Hepatocyte (in vitro differentiated cells): ENCODE measurements around the gene LSS. TPM values are rescaled to one million over a fixed set of nuclear protein-coding genes. Genes with fewer than 3 reads are reported as not detected.
A peak's percentile ranks its signal among the peaks of the same experiment; 100 is the strongest.
"Not testable (repeated sequence)": the region's sequence is repeated elsewhere in the genome, so short reads cannot be mapped to it uniquely, and the experiment has no call there.

Experiments used
- DNase-seq: peaks from one replicate; pipeline ENCODE4 v3.0.0-alpha.2; 2016; ENCODE audit warnings: low spot score
- H2AFZ ChIP-seq: fragments of 200-600 bp; sonication (generic); 2 replicates; pipeline ENCODE4 v1.6.0; 2016; ENCODE audit warnings: antibody characterized with exemption, mild to moderate bottlenecking
- H3K27ac ChIP-seq: fragments of 200-600 bp; sonication (generic); 2 replicates; pipeline ENCODE4 v1.5.1; 2016; ENCODE audit warnings: mild to moderate bottlenecking
- H3K27me3 ChIP-seq: fragments of 200-600 bp; sonication (generic); 2 replicates; pipeline ENCODE4 v1.6.1; 2016
- H3K36me3 ChIP-seq: fragments of 200-600 bp; sonication (generic); replicated peaks from 2 replicates; pipeline ENCODE4 v1.5.1; 2016; ENCODE audit warnings: low read depth; ENCODE audit not compliant: insufficient read depth
- H3K4me1 ChIP-seq: fragments of 200-600 bp; sonication (generic); 2 replicates; pipeline ENCODE4 v1.5.1; 2016; ENCODE audit warnings: mild to moderate bottlenecking, moderate library complexity; ENCODE audit not compliant: insufficient read depth
- H3K4me2 ChIP-seq: fragments of 200-600 bp; sonication (generic); 2 replicates; pipeline ENCODE4 v1.6.0; 2016
- H3K4me3 ChIP-seq: fragments of 200-600 bp; sonication (generic); 2 replicates; pipeline ENCODE4 v1.5.1; 2016; ENCODE audit warnings: mild to moderate bottlenecking
- H3K79me2 ChIP-seq: fragments of 200-600 bp; sonication (generic); 2 replicates; pipeline ENCODE4 v1.6.0; 2017; ENCODE audit warnings: mild to moderate bottlenecking
- H3K9me2 ChIP-seq: fragments of 200-600 bp; sonication (generic); replicated peaks from 2 replicates; pipeline ENCODE4 v1.6.0; 2017; ENCODE audit warnings: mild to moderate bottlenecking; ENCODE audit not compliant: insufficient read depth
- H3K9me3 ChIP-seq: fragments of 200-600 bp; sonication (generic); 2 replicates; pipeline ENCODE4 v1.5.1; 2016; ENCODE audit warnings: low read depth, mild to moderate bottlenecking
- H4K20me1 ChIP-seq: fragments of 200-600 bp; sonication (generic); 2 replicates; pipeline ENCODE4 v1.6.0; 2016; ENCODE audit warnings: mild to moderate bottlenecking; ENCODE audit not compliant: insufficient read depth, poor library complexity, severe bottlenecking
- CTCF ChIP-seq: fragments of 200-600 bp; sonication (generic); IDR thresholded peaks from 2 replicates; pipeline ENCODE4 v1.5.1; 2016; ENCODE audit warnings: antibody characterized with exemption, mild to moderate bottlenecking; ENCODE audit not compliant: poor library complexity
- EZH2 ChIP-seq: fragments of 200-600 bp; sonication (generic); IDR thresholded peaks from 2 replicates; pipeline ENCODE4 v1.6.1; 2016; ENCODE audit warnings: antibody characterized with exemption, mild to moderate bottlenecking, borderline replicate concordance
- EZH2phosphoT487 ChIP-seq: fragments of 200-600 bp; sonication (generic); IDR thresholded peaks from one replicate; pipeline ENCODE4 v1.6.1; 2018; ENCODE audit warnings: antibody characterized with exemption, mild to moderate bottlenecking, low read depth, moderate library complexity; ENCODE audit not compliant: unreplicated experiment, severe bottlenecking
- WGBS: methylation state at CpG from one replicate; pipeline ENCODE4 v1.1.6; 2016; ENCODE audit warnings: low lambda C conversion rate; ENCODE audit errors: missing lambda C conversion rate; 5-methylcytosine and 5-hydroxymethylcytosine counted together
- polyA plus RNA-seq: library from polyadenylated mRNA; unstranded; fragments of >200 nt; fragmentation: Nextera tagmentation; extraction: Ambion mirVana; gene quantifications from 2 replicates; pipeline ENCODE4 v1.2.1, GENCODE V29; 2016
- total RNA-seq: library from RNA; depleted of rRNA; stranded (reverse); fragments of >200 nt; gene quantifications from 2 replicates; pipeline ENCODE4 v1.2.3, GENCODE V29; 2014

LSS gene
- total and polyA plus RNA-seq, 2 experiments from 2014 or later = 131 to 146 TPM

- Histone ChIP-seq H3K27me3 (no peaks in the 10 kb centered on the region), H3K27ac (no peak overlapping the region), H2AFZ (no peak overlapping the region), H3K36me3 (no peaks in the 10 kb centered on the region), H3K79me2 (peaks cover 16% of the 10 kb centered on the region), H4K20me1 (no peaks in the 10 kb centered on the region), H3K9me2 (no peaks in the 10 kb centered on the region), H3K4me2 (no peak overlapping the region), H3K4me1 (no peaks in the 10 kb centered on the region), H3K4me3 (no peak overlapping the region), H3K9me3 (no peaks in the 10 kb centered on the region)
- DNase-seq = no peak
- no peak for TF ChIP-seq CTCF
- TF ChIP-seq EZH2 = no peak
- no peak for TF ChIP-seq EZH2phosphoT487
- WGBS = 89% methylated on average over 2 of the region's 2 CpGs
Measured at GRCh38 chr21:46171585-46171984, 57.0 kb downstream of the LSS start.

GRCh38 chr21:46170436-46171193, 58.0 kb downstream of the LSS start:
- H3K36me3 ChIP-seq = not testable (repeated sequence)

GRCh38 chr21:46168659-46169386, 59.8 kb downstream of the LSS start:
- no peak for DNase-seq
- Histone ChIP-seq H2AFZ (no peak overlapping the region), H3K9me2 (no peaks in the 10 kb centered on the region), H3K4me1 (no peaks in the 10 kb centered on the region), H3K4me2 (no peak overlapping the region), H3K79me2 (peaks cover 1% of the 10 kb centered on the region), H3K4me3 (no peak overlapping the region), H3K27me3 (no peaks in the 10 kb centered on the region), H3K27ac (no peak overlapping the region), H3K9me3 (no peaks in the 10 kb centered on the region), H4K20me1 (no peaks in the 10 kb centered on the region), H3K36me3 (no peaks in the 10 kb centered on the region)
- TF ChIP-seq EZH2 (no peak), EZH2phosphoT487 (no peak), CTCF (no peak)
- WGBS = 86% methylated on average over 8 of the region's 8 CpGs

More at GRCh38 chr21:46170436-46171193, 58.0 kb downstream of the LSS start:
- not testable (repeated sequence) for H3K27me3 ChIP-seq, H3K27ac ChIP-seq, H3K4me3 ChIP-seq, H3K4me1 ChIP-seq, H2AFZ ChIP-seq, H4K20me1 ChIP-seq, H3K4me2 ChIP-seq, H3K9me3 ChIP-seq, H3K9me2 ChIP-seq
- peak; percentile 1 for DNase-seq
- 91% methylated on average over 1 of the region's 1 CpG for WGBS
- peaks cover 10% of the 10 kb centered on the region for H3K79me2 ChIP-seq

GRCh38 chr21:46168238-46168637, 60.3 kb downstream of the LSS start:
- Histone ChIP-seq H3K27me3 (no peaks in the 10 kb centered on the region), H2AFZ (no peak overlapping the region), H3K4me2 (no peak overlapping the region), H3K27ac (no peak overlapping the region), H3K4me1 (no peaks in the 10 kb centered on the region), H3K79me2 (no peaks in the 10 kb centered on the region), H3K9me3 (no peaks in the 10 kb centered on the region), H4K20me1 (no peaks in the 10 kb centered on the region), H3K36me3 (no peaks in the 10 kb centered on the region), H3K9me2 (no peaks in the 10 kb centered on the region), H3K4me3 (no peak overlapping the region)
- WGBS = 91% methylated on average over 13 of the region's 14 CpGs
- TF ChIP-seq EZH2 = no peak
- TF ChIP-seq CTCF = no peak
- TF ChIP-seq EZH2phosphoT487 = no peak
- no peak for DNase-seq
